Esophagus (tissue), 2 donors: ENCODE results near the gene NOP53. TPM values are rescaled to one million over a fixed set of nuclear protein-coding genes. Genes with fewer than 3 reads are reported as not detected.
"Not testable (repeated sequence)": the region's sequence is repeated elsewhere in the genome, so short reads cannot be mapped to it uniquely, and the experiment has no call there.

Source experiments
- H3K27ac ChIP-seq, 2 donors: one replicate each; pipeline ENCODE4 v1.5.1; 2013; ENCODE audit warnings: low read depth in 2 of 2, mild to moderate bottlenecking in 2 of 2, inconsistent platforms in 1 of 2, low read length in 1 of 2, moderate library complexity in 1 of 2
- H3K27me3 ChIP-seq, 2 donors: one replicate each; pipeline ENCODE4 v1.6.1; 2013; ENCODE audit warnings: low read length in 2 of 2, control low read depth in 1 of 2, mild to moderate bottlenecking in 1 of 2; ENCODE audit not compliant: insufficient read depth in 2 of 2, control insufficient read depth in 1 of 2
- H3K36me3 ChIP-seq, 2 donors: one replicate each; pipeline ENCODE4 v1.6.1; 2013; ENCODE audit warnings: low read length in 1 of 2; ENCODE audit not compliant: control insufficient read depth in 2 of 2, insufficient read depth in 2 of 2
- H3K4me1 ChIP-seq, 2 donors: one replicate each; pipeline ENCODE4 v1.6.1; 2013; ENCODE audit warnings: low read length in 1 of 2; ENCODE audit not compliant: control insufficient read depth in 2 of 2, insufficient read depth in 2 of 2
- H3K4me3 ChIP-seq, 2 donors: one replicate each; pipeline ENCODE4 v1.5.1; 2013; ENCODE audit warnings: low read length in 2 of 2, mild to moderate bottlenecking in 2 of 2, low read depth in 1 of 2, moderate library complexity in 1 of 2
- H3K9me3 ChIP-seq, 2 donors: one replicate each; pipeline ENCODE4 v1.6.1; 2013; ENCODE audit warnings: mild to moderate bottlenecking in 2 of 2, low read depth in 1 of 2, low read length in 1 of 2, moderate library complexity in 1 of 2; ENCODE audit not compliant: control insufficient read depth in 2 of 2, insufficient read depth in 1 of 2
- WGBS, 2 donors: extraction: QIAGEN DNeasy Blood & Tissue Kit; methylation state at CpG; one replicate each; pipeline ENCODE4 v1.1.7; 2013; 5-methylcytosine and 5-hydroxymethylcytosine counted together
- polyA plus RNA-seq, 2 donors: library from polyadenylated mRNA; stranded (reverse); fragments of 200-250 nt; gene quantifications; one replicate each; pipeline ENCODE4 v1.2.3, GENCODE V29; 2013
- donor health status: healthy with polysubstance abuse.
- donor health status: Bipolar disorder and iron deficiency.

NOP53 gene
- polyA plus RNA-seq, 2 donors: 245 to 253 TPM

- Histone ChIP-seq H3K9me3 (no peaks in the 10 kb centered on the region), H3K27me3 (no peaks in the 10 kb centered on the region), H3K36me3 (peaks cover 0 to 13% of the 10 kb centered on the region in 2 donors), H3K4me3 (peak overlapping the region; percentile 15 to 29), H3K27ac (peak overlapping the region; percentile 92 to 94), H3K4me1 (peaks cover 5 to 15% of the 10 kb centered on the region in 2 donors)
- 21 to 26% methylated on average over 30 of the region's 30 CpGs for WGBS, 2 donors
These were observed 15.4 kb upstream of the NOP53 start for GRCh38 chr19:47729799-47730520.

DNA sequence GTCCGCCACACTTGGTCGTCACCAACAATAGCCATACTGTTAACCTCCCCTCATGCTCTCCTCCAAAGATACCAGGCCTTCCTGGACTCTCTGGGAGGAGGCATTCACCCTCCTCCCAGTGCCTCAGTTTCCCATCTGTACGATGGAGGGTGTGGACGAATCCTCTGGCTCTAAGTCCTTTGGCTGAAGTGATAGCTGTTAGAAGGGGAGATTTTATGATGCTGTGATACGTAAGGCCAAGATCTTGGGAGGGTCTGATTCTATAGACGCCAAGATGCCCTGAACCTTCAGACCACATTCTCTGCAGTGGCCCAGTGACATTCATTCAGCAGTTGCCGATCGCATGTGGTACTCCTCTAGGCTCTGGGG is 14.8 kb upstream of the NOP53 start:
- Histone ChIP-seq H3K27ac (peak overlapping the region; percentile 37 to 94), H3K27me3 (no peaks in the 10 kb centered on the region), H3K9me3 (no peaks in the 10 kb centered on the region), H3K4me3 (no peak overlapping the region), H3K4me1 (peaks cover 5 to 13% of the 10 kb centered on the region in 2 donors), H3K36me3 (peaks cover 0 to 13% of the 10 kb centered on the region in 2 donors)
- WGBS, 2 donors: 82 to 86% methylated on average over 8 of the region's 8 CpGs

- Histone ChIP-seq H3K27me3 (no peaks in the 10 kb centered on the region), H3K4me1 (peaks cover 5 to 9% of the 10 kb centered on the region in 2 donors), H3K27ac (peak overlapping the region in 1 of 2 donors; percentile 94), H3K36me3 (peaks cover 0 to 11% of the 10 kb centered on the region in 2 donors), H3K4me3 (no peak overlapping the region), H3K9me3 (no peaks in the 10 kb centered on the region)
- 91% methylated on average over 8 of the region's 8 CpGs for whole genome bisulfite sequencing, 2 donors
These were observed 14.4 kb upstream of the NOP53 start for GRCh38 chr19:47730910-47731309.

GRCh38 chr19:47735131-47735530 is 10.2 kb upstream of the NOP53 start:
- Histone ChIP-seq H3K27me3 (no peaks in the 10 kb centered on the region), H3K9me3 (no peaks in the 10 kb centered on the region), H3K27ac (no peak overlapping the region), H3K4me1 (no peaks in the 10 kb centered on the region), H3K4me3 (no peak overlapping the region), H3K36me3 (peaks cover 4 to 13% of the 10 kb centered on the region in 2 donors)
- 73 to 80% methylated on average over 4 of the region's 4 CpGs for WGBS, 2 donors

DNA sequence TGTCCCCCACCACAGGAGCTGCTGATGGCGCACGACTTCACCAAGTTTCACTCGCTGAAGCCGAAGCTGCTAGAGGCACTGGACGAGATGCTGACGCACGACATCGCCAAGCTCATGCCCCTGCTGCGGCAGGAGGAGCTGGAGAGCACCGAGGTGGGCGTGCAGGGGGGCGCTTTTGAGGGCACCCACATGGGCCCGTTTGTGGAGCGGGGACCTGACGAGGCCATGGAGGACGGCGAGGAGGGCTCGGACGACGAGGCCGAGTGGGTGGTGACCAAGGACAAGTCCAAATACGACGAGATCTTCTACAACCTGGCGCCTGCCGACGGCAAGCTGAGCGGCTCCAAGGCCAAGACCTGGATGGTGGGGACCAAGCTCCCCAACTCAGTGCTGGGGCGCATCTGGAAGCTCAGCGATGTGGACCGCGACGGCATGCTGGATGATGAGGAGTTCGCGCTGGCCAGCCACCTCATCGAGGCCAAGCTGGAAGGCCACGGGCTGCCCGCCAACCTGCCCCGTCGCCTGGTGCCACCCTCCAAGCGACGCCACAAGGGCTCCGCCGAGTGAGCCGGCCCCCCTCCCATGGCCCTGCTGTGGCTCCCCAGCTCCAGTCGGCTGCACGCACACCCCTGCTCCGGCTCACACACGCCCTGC is 4.4 kb upstream of the NOP53 start:
- H3K36me3 ChIP-seq: peaks cover 4 to 21% of the 10 kb centered on the region in 2 donors
- whole genome bisulfite sequencing, 2 donors: 88 to 90% methylated on average over 47 to 48 of the region's 48 CpGs
- no peak overlapping the region for H3K27ac ChIP-seq

DNA sequence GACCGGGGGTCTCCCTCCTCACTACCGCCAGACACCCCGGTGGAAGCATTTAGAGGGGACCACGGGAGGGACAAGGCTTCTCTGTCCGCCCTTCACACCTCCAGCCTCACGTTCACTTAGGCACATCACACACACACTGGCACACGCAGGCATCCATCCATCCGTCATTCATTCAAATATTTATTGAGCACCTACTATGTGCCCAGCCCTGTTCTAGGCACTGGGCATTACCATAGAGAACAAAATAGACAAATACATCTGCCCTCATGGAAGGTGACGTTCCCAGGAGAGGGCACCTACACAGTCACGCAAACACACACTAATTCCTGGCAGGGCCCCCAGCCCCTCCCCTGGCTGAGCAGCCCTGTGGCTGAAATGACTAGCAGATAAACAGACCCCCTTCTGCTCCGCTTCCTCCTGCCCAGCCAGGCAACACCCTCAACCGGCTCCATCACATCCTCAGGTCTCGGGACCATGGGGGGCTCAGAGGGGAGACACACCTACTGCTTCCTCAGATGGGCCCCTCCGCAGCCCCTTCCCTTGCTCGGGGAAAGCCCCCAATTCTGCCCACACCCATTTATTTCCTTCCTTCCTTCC is 3.7 kb upstream of the NOP53 start:
- Histone ChIP-seq H3K36me3 (peaks cover 4 to 18% of the 10 kb centered on the region in 2 donors), H3K27ac (peak overlapping the region; percentile 25 to 34)
- WGBS, 2 donors: 78 to 79% methylated on average over 14 to 15 of the region's 15 CpGs

More for the DNA sequence above, 4.4 kb upstream of the NOP53 start:
- Histone ChIP-seq H3K9me3 (no peaks in the 10 kb centered on the region), H3K4me3 (no peak overlapping the region), H3K27me3 (no peaks in the 10 kb centered on the region), H3K4me1 (peaks cover 0 to 11% of the 10 kb centered on the region in 2 donors)

GRCh38 chr19:47742634-47743033 is 2.7 kb upstream of the NOP53 start:
- Histone ChIP-seq H3K9me3 (no peaks in the 10 kb centered on the region), H3K4me3 (no peak overlapping the region), H3K36me3 (peaks cover 4 to 18% of the 10 kb centered on the region in 2 donors), H3K4me1 (peaks cover 0 to 11% of the 10 kb centered on the region in 2 donors), H3K27me3 (no peaks in the 10 kb centered on the region), H3K27ac (peak overlapping the region; percentile 86 to 94)
- 33 to 39% methylated on average over 13 of the region's 13 CpGs for WGBS, 2 donors

More for the DNA sequence above, 3.7 kb upstream of the NOP53 start:
- H3K9me3 ChIP-seq: no peaks in the 10 kb centered on the region
- no peaks in the 10 kb centered on the region for H3K27me3 ChIP-seq
- H3K4me1 ChIP-seq: peaks cover 0 to 11% of the 10 kb centered on the region in 2 donors
- H3K4me3 ChIP-seq: no peak overlapping the region

GRCh38 chr19:47746129-47746528 is 783 bp downstream of the NOP53 start:
- not testable (repeated sequence) for H3K27ac ChIP-seq, H3K9me3 ChIP-seq, H3K27me3 ChIP-seq
- H3K4me1 ChIP-seq: peaks cover 0 to 16% of the 10 kb centered on the region in 2 donors
- H3K4me3 ChIP-seq: peak overlapping the region in 1 of 2 donors; percentile 72
- 60 to 63% methylated on average over 17 of the region's 17 CpGs for WGBS, 2 donors
- peaks cover 8 to 31% of the 10 kb centered on the region in 2 donors for H3K36me3 ChIP-seq

DNA sequence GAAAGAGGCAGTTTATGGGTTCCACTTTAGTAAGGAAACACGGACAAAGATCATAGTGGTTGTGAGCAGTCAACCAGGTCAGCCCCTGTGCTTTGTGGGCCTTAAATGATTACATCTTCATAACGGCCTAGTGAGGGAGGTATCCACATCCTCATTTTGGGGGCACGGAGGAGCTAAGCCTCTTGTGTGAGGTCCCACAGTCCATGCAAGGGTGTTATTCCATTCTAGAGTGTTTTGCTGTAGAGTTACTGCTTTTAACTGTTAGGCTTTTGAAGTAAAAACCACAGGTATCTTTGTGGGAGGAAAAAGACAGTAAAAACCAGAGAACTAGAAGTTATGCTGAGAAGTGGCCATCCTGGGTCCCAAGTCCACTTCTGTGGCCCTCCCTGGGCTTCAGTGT is 4.0 kb downstream of the NOP53 start:
- peaks cover 28 to 52% of the 10 kb centered on the region in 2 donors for H3K36me3 ChIP-seq
- no peak overlapping the region for H3K27ac ChIP-seq
- no peaks in the 10 kb centered on the region for H3K27me3 ChIP-seq
- H3K9me3 ChIP-seq: no peaks in the 10 kb centered on the region
- WGBS, 2 donors: 66 to 76% methylated on average over 3 of the region's 3 CpGs
- no peak overlapping the region for H3K4me3 ChIP-seq
- peaks cover 0 to 5% of the 10 kb centered on the region in 2 donors for H3K4me1 ChIP-seq
